22Rv1 (cell line): ENCODE results near the gene PPP4C.

ENCODE experiments used
- CTCF ChIP-seq: fragments of 450-650 bp; IDR thresholded peaks from 2 replicates; pipeline ENCODE4 v1.5.1; 2017; ENCODE audit warnings: mild to moderate bottlenecking
- ZFX ChIP-seq: fragments of 450-650 bp; IDR thresholded peaks from 2 replicates; pipeline ENCODE4 v1.6.1; 2017; ENCODE audit warnings: antibody characterized with exemption, borderline replicate concordance

DNA sequence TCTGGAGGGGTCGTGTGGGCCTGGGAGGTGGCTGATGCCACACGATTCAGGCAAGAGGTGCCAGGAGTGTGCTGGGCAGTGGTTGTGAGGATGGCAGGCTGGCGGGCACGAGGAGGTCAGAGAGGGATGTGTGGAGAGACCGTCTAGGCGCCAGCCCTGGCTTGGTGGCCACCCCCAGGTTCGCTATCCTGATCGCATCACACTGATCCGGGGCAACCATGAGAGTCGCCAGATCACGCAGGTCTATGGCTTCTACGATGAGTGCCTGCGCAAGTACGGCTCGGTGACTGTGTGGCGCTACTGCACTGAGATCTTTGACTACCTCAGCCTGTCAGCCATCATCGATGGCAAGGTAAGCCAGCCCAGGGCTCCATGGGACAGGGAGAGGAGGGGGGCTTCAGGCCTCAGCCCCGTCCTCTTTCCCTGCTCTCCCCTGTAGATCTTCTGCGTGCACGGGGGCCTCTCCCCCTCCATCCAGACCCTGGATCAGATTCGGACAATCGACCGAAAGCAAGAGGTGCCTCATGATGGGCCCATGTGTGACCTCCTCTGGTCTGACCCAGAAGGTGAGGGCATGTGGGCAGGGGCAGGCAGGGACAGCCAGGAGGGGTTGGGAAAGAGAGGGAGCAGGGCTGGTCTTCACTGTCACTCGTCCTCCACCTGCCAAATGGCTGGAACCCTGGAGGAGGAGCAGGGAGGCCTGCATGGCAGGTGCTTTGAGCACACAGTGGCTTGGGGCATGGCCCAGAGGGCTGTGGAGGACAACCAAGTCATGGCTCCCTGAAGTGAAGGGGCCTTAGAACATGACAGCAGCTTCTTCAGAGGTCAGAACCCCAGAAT lies 7.6 kb downstream of the PPP4C start:
- TF ChIP-seq CTCF (no peak), ZFX (no peak)
